ENCODE data around the gene ZNF101.

Gene ZNF101

DNA sequence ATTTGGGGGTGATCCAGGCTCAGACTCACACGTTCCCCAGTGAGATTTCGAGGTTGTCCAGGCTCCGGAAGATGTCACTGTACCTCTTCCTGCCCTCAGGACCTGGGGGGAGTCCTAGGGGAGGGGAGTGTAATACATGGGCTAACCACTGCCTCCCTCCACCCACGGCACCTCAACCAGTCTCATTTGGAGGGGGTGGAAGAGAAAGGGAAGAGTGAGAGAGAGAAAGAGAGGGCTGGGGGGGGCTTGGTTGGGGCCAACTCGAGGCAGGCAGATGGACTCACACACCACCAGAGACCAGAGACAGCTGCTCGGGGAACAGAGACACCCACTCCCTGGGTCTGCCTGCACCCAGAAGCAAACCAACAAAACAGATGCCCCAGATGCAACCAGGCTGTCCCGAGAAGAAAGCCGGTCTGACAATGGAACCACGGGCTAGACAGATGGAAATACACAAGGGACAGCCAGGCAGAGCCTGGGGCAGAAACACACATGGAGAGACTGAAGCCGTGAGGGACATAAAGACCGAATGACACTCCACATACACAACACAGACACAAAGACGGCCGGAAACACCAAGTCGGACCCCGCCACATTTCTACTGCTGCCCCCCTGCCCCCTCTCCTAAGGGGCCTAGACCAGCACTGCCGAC lies 26.0 kb upstream of the ZNF101 start:
- peak; percentile 45 to 47 for DNase-seq (ENCODE audit: low read depth in 2 of 2)

DNA sequence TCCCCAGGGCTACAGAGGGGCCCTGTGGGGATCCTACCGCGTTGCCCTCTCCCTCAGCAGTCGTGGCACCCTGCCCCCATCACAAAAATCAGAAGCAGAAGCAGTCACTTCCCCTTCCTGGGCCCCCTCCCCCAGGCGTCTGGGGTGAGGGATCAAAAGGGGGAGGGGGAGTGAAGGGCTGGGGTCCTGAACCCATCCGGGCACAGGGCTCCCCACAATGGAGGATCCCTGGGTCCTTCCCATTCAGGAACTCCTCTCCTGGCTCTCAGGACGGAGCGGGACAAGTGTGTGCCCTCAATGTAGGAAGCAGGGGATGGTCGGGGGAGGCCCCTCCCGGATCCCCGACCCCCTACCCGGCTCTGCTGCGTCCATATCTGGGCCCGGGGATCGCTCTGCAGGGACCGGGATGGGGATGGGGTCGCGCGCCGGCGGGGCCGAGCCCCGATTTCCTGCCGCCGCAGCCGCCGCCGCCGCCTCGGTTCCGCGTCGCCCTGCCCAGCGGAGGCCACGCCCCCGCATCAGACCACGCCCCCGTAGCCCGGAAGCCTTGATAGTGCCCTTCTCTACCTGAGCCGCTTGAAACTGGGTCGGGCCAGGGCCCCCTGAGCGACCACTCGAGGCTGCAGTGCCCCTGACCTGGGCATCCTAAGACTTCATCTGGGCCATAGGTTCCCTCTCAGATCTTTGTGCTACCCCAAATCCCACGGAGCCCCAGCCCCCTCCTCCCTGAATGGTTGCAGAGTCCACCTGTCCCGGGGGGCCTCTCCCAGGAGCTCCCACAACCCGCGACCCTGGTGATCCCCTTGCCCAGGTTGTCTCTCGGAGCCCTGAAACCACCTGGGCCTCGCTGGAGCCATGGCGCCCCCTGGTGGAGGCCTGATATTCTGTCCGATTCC lies 25.2 kb upstream of the ZNF101 start, which contains the start of gene GMIP:
GMIP (minus strand) TSS at position 500 of the 896 bp plus-strand sequence; CDS start at position 372, 128 bp downstream.
- peak; percentile 70 to 72 for DNase-seq (ENCODE audit: low read depth in 2 of 2)

DNA sequence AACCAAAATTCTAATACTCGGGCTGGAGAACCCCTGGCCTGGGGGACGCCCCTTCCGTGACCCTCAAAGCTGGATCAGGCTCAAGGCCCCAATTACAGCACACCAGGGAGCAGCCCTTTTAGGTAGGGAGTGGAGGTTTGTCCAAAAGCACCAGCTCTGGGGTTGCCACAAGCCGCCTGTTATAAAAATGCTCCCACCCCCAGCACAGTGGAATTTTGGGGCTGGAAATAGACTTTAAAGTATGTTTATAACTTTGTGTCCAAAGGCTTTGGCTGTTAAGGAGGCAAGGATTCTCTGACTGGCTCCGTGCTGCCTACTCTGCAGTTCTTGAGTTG lies 24.6 kb upstream of the ZNF101 start:
- no peak for DNase-seq (ENCODE audit: low read depth in 2 of 2)

DNA sequence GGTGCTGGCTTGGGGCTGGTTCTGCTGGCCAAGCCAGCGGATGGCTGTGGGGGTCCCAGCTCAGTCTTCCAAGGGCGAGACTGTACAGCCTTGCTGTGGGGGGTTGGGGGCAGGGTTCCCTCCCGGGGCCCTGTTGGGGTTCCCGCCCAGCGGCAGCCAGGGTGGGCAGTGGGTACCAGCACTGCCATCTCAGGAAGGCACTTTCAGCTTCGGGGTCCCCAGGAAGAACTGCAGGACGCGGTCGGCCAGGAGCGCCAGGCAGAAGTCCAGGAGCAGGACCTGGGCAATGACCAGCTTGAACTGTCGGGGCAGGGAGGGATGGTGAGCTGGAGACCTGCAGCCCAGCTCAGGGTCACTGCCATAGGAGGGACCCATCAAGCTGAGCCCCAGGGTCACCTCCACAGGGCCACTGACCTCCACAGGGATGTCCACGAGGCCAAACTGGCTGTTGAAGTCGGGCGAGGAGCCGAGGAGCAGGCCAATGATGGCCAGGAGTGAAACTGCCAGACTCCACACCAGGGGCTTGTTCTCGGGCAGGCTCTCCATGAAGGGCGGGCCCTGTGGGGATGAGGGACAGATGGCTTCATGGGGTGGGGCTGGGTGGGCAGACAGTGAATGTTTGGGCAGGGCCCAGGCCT lies 23.3 kb upstream of the ZNF101 start:
- no peak for DNase-seq (ENCODE audit: low read depth in 2 of 2)

DNA sequence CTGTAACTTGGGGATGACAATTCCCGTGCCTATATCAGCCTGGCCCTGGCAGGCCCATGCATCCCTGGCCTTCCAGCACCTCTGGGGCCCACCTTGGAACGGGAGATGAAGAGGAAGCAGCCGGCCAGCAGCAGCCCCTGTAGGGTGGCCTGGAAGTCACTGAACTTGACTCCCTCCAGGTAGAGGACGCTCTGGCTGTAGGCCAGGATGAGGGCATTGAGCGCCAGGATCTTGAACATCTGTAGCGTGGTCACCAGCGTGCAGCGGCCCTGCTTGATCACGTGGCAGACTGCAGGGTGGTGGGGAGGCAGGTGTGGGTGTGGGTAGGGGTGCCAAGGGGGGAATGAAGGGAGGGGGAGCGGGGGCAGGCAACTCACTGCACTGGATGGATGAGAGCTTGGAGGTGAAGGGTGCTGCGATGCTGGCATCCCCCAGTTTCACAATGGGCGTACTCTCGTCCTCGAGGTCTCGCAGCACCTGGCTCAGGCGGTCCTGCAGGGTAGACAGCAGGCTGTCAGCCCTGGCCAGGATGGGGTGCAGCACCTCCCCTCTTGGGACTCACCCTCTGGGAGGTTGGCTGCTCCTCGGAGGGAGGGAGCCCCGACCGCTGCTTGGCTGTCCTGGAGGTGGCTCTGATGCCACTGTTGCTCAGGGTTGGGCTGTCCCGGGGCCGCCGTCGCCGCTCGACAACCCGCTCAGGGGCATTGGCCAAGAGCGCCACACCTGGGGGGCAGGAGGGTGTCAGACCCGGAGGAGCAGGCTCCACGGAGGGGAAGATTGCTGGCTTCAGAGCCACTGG lies 21.4 kb upstream of the ZNF101 start:
- no peak for DNase-seq (ENCODE audit: low read depth in 2 of 2)

DNA sequence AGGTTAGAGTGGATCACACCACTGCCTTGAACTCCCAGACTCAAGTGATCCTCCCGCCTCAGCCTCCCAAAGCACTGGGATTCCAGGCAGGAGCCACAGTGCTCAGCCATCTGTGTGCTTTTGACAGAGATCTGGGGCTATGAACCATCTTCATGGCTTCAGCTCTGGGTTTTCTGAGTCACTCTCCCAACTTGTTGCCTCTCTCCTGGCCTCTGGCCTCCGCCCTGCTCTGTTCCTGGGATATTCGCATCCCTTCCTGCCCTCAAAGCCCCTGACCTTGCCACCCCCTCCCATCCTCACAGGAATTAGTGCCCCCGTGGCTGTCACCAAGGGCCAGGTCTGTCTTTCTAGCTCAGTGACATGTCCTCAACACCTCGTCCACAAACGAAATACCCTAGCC lies 19.5 kb upstream of the ZNF101 start:
- no peak for DNase-seq (ENCODE audit: low read depth in 2 of 2)

DNA sequence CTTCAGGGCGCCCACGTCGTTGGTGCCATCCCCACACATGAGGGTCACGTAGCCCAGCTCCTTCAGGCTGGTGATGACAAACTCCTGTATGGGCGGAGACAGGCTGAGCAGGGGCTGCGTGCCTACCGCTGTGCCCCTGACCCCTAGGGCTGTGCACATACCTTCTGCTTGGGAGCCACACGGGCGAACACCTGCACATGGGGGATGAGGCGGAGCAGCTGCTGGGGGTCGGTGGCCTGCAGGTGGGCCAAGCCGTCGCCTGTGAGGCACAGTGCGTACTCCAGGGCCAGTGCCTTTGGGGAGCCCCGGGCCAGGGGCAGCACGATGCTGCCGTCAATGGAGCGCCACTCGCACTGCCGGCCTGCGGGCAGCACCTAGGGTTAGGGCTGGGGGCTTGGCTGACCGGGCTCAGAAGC lies 19.1 kb upstream of the ZNF101 start:
- DNase-seq (ENCODE audit: low read depth in 2 of 2) = no peak

DNA sequence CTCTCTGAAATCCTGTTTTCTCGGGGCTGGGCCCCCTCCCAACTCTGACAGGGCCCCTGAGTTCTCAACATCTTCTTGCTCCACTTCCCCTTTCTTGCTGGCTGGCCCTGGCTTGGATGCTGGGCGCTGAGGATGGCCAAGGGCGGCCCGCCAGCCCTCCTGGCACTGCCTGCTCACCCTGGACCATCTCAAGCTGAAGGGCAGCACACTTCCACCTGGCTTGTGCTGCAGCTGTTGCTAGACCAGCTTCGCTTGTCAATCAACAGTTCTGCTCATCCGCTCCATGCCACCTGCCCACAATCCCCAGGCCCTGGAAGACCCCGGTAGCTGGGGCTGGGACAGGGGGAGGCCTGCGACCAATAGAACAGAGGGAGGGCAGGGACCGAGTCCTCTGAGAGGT lies 18.3 kb upstream of the ZNF101 start:
- DNase-seq (ENCODE audit: low read depth in 2 of 2) = no peak

DNA sequence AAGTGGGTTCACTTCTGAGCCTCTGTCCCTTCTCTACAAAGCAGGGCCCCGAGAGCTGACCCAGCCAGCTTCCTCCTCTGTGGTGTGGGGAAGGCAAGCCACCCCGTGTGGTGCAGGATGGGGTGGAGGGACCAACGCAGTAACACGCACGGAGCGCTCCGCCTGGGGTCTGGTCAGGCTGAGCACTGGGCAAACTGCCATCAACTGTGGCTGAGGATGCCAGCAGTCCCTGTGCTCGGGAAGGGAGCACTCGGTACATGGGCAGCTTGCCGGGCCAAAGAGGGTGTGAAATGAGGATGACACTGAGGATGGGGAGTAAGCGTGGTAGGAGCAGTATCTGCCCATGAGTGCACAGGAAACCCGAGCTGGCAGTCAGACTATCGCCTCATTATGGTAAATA lies 17.6 kb upstream of the ZNF101 start:
- DNase-seq (ENCODE audit: low read depth in 2 of 2) = no peak

DNA sequence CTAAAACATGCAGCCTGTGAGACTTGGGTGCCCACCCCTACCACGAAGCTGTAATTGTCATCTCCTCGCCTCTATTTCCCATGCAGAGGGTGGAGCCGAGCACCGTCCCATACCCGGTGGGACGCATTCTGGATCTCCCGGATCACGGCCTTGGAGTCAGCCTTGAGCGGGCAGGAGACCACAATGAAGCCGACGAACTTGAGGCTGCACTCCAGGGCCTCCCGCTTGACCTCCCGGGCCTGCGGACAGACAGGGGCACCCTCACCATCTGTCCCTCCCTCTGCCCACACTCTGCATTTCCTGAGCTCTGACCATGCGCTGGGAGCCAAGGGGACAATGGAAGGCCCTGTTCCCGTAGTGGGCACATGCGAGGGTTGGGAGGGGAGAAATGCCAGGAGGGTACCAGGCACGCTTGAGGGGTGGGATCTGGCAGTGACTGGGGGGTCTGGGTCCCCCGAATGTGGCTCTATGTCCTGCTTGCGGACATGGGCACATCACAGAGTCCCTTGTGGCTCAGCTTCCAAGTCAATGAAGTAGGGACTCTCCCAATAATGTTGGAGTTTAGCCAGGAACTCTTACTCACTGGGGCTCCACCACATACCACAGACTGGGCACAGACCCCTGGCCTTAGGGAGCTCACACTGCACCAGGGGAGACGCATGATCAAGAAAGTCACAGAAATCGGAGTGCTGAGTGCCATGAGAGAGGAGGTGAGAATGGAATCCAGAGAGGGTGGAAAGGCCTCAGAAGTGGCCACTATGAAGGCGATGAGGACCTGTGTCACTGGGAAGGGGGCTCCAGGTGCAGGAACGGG lies 15.9 kb upstream of the ZNF101 start:
- DNase-seq (ENCODE audit: low read depth in 2 of 2) = no peak

DNA sequence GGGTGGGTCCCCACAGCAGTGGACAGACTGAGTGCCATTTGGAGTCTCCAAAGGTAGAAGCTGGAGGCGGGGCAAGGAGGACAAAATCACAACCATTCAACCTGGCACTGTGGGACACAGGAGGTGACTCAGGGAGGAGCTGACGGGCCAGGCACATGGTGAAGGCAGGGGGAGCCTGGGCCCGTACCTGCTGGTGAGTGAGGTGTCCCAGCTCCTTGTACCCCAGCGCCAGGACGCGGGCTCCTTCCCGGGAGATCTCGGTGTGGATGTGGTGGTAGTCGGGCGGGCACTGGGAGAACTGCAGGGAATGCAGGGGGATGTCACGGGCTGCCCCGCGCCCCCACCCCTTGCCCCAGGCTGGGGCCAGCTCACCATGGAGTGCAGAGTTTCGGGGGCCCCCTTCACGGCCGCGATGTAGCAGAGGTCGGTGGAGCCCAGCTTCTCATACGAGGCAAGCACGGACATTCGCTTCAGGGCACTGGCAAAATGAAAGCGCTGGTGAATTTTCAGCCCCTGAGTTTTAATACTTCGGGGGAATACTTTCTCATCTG lies 15.0 kb upstream of the ZNF101 start:
- DNase-seq (ENCODE audit: low read depth in 2 of 2) = no peak

DNA sequence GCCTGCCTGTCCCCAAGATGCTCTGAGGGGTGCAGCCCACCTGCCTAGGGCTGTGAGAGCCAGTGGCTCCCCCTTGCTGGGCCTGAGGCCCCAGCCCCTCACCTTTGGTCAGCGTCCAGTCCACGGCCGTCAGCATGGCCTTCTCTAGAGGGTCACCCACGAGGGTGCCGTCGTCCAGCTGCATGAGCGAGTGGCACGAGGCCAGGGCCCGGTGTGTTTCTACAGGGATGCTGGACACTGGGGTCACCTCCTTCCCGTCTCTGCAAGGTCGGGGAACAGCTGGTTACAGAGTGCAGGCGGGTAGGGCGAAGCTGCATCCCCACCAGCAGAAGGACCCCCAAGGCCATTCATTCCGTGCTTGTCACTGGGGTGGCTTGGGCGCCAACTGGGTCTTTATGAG lies 14.2 kb upstream of the ZNF101 start:
- no peak for DNase-seq (ENCODE audit: low read depth in 2 of 2)

DNA sequence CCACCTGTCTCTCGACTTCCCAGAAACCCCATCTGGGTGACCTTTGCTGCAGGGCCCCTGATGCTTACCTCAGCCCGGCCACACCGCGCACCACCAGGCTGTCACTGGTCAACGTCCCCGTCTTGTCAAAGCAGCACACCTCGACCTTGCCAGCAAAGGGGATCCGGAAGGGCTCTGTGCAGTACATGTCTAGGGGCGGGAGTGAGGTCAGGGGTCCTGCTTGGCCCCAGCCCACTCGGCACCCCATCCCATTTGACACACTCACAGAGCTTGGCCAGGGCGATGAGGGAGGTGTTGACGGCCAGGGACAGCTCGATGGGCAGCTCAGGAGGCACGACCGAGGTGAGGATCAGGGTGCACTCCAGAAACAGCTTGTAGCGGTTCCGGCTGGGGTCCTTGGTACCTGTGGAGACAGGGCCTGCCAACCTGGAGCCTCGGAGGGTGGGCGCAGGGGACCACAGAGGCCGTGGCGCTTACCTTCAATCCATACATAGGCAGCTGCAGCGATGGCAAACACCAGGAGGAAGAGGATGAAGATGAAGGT lies 13.5 kb upstream of the ZNF101 start:
- DNase-seq (ENCODE audit: low read depth in 2 of 2) = no peak

DNA sequence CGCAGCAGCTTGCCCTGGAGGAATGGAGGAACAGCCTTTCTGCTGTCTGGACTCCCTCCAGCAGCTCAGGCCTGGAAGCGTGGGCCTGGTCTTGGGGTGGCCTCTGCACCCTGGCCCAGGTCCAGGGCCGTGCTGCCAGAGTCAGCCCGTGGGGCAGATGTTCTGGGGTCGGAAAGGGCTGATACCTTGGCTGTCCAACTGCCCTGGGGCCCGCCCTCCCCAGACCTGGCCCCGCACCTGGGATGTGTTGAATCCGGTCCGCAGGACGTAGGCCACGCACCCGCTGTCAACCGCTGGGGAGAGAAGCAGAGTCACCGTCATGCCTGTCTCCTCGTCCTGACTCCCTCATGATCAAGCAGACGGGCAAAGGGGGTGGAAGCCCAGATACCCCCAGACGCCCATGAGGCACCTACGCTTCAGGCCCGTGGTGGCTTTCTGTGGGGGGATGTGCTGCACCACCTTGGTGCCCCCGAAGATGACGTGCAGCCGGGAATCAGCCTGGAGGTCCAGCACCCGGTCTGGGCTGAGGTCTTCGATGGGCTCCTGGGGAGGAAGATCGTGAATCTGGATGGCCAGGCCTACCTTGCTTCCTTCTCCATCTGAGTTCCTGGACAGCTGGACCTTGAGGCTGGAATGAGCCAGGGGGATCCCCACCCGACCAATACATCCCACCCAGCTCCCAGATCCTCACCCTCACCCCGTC lies 12.8 kb upstream of the ZNF101 start:
- DNase-seq (ENCODE audit: low read depth in 2 of 2) = no peak

DNA sequence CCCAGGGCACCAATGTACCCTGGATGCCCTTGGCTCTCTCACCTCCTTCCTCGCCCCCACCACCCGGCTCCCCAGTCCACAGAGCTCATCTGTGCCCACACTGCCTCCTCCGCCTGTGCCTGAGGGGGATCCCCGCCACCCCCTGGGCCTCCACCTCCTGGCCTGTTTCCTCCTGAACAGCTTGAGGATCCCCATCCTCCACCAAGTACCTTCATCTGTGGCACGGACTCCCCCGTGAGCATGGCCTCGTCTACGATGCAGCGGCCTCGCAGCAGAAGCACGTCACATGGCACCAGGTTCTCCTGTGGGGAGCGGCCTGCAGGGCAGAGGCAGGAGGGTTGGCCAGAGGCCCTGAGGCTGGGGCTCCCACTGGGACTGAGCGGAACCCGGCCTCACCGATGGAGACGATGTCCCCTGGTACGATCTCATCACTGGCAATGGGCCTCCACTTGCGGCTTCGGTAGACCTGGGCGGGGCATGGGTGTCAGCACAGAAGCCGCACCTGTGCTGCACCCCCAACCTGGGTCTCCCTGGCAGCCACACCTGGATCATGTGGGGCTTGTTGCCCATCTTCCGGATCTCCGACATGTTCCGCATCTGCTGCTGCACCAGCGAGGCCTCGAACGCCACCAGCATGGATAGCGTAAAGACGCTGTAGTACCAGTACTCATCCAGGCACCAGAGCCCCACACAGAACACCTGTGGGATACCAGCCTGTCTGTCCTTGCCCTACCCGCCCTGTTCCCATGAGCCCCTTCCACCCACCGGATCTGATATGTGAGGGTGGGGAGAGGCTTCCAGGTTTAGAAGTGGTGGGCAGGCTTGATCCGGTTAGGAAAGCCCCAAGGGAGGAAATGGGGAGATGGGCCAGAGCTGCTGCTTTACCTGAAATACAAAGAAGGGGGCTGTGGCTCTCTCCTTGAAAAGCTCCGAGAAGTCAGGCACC lies 11.9 kb upstream of the ZNF101 start:
- no peak for DNase-seq (ENCODE audit: low read depth in 2 of 2)

DNA sequence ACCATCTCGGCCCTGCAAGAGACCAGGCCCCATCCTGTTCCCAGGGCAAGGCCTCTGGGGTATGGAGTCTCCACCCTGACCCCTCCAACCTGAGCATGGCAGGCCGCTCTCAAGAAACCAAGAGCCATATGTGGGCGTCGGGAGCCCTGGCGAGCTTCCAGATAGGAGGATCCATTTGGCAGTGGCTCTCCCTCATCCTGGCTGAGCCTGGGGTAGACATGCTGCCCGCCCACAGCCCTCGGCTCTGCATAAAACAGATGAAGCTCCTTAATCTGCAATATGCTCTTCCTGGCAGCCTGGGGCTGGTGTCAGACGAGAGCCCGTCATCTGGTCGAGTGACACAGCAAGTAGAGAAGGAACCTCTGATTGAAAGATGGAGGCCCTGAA lies 11.2 kb upstream of the ZNF101 start:
- no peak for DNase-seq (ENCODE audit: low read depth in 2 of 2)

DNA sequence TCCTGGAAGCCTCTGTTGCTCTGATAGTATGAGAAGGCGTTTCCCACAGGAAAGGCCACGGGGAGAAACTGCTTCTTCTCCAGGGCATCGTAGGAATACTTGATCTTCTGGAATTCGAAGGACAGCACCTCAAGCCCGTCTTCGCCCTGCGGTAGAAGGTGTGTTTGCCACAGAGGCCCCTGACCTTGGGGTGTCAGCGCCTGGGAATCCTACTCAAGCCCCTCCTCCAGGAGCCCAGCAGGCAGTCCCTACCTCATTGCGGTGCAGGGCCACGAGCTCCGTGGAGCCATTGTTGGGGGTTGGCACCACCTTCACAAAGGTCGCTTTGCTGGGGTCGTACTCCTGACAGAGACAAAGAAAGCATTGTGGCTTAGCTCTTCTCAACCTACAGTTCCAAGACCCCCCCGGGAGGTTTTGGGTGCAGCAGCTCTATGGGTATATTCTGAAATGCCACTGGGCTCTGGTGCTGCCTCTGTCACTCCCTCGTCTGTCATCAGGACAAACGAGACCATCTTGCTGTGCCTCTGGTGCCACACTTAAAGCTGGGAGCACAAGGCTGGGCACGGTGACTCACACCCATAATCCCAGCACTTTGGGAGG lies 8.9 kb upstream of the ZNF101 start:
- DNase-seq (ENCODE audit: low read depth in 2 of 2) = no peak

DNA sequence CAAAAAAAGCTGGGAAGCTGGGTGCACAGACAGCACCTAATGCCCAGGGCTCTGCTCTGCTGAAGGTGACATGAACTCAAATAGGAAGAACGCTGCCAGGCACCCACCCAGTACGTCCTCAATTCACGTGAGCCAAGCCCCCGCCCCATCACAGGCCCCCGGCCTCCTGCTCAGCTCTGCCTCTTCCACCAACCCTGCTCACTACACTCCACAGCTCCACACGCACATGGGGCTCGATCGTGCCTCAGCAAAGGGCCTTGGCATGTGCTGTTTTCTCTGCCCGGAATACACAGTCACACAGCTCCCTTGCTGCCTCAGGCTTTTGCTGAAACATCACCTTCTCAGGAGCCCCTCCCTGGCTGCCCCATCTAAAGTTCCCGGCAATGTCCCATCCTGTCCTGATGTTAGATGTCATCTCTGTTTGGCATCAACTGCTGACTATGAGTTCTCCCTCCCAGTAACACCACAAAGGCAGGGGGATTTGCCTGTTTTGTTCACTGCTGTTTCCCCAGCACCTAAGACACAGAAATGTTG lies 7.4 kb upstream of the ZNF101 start:
- no peak for DNase-seq (ENCODE audit: low read depth in 2 of 2)
